ENCODE data around the gene ZSCAN2.
"Not testable (repeated sequence)": the region's sequence is repeated elsewhere in the genome, so short reads cannot be mapped to it uniquely, and the experiment has no call there.

ZSCAN2 gene

DNA sequence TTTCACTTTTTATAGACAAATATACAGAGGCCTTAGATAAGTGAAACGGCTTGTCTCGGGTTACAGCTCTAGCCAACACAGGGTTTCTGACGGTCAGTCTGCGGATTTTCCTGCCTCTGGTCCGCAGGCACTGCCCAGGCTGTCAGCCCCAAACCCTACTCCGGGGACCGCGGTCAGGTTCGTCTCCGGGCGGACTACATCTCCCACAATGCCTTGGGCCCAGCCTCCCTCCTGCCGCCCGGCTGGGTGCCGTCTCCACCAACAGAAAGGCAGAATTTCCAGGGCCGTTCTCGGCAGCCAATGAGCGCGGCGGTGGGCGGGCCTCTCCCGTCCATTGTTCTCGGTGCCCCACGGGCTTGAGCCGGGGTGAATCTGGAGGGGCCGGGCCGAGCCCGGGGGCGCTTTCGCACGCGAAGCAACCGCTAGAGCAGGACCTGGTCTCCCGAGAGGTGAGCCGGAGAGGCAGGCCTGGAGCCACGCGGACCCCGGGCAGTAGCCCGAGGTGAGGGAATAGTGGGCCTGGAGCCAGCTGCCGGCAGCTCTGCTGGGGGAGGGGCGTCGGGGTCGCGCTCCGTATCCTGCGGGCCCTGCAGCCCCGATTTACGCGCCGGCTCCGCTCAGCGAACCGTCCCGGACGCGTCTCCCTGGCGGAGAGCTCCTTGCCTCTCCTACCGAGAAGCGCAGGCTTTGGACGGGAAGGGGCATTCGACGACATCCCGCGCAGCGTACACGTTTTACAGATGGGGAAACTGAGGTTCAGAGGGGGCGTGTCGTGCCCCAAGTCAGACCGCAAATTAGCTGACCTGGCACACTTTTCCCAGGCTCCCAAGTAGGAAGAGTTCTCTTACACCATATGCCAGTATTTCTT is at the start of gene ZSCAN2:
Gene ZSCAN2 (plus strand): TSS at position 323 of the 868 bp plus-strand sequence. CDS start 2,919 bp downstream, outside the sequence.
- ChIA-PET CTCF (interaction anchor here (0.7 to 8.4 kb wide), 10 partner anchors 9 to 461 kb away, joined by 3 to 95 read pairs (median 4); no protein-coding TSS in a partner anchor), POLR2A (interaction anchor here (0.6 to 0.8 kb wide), 2 partner anchors 54 to 209 kb away, joined by 3 to 4 read pairs; partner anchors contain the start of gene WDR73)

GRCh38 chr15:84551624-84552023 is 49.2 kb upstream of the ZSCAN2 start:
- DNase-seq (ENCODE audit: low read depth, low spot score), result not testable (repeated sequence)
- CTCF ChIA-PET, result interaction anchor here (0.9 kb wide), 1 partner anchor 36 kb away, joined by 3 read pairs; no protein-coding TSS in a partner anchor

More for the DNA sequence above, at the start of gene ZSCAN2:
- TF ChIP-seq, protein P1, sequence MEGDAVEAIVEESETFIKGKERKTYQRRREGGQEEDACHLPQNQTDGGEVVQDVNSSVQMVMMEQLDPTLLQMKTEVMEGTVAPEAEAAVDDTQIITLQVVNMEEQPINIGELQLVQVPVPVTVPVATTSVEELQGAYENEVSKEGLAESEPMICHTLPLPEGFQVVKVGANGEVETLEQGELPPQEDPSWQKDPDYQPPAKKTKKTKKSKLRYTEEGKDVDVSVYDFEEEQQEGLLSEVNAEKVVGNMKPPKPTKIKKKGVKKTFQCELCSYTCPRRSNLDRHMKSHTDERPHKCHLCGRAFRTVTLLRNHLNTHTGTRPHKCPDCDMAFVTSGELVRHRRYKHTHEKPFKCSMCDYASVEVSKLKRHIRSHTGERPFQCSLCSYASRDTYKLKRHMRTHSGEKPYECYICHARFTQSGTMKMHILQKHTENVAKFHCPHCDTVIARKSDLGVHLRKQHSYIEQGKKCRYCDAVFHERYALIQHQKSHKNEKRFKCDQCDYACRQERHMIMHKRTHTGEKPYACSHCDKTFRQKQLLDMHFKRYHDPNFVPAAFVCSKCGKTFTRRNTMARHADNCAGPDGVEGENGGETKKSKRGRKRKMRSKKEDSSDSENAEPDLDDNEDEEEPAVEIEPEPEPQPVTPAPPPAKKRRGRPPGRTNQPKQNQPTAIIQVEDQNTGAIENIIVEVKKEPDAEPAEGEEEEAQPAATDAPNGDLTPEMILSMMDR (IDR thresholded peaks at IDR 0.05; ENCODE audit: insufficient read depth, low read length, missing control alignments), result no peak
- peak; percentile 38 for DNase-seq (ENCODE audit: low read depth, low spot score)
- peak within 1 kb of the TSS; percentile 97 for H3K4me3 ChIP-seq (ENCODE audit: low read depth, low read length)

DNA sequence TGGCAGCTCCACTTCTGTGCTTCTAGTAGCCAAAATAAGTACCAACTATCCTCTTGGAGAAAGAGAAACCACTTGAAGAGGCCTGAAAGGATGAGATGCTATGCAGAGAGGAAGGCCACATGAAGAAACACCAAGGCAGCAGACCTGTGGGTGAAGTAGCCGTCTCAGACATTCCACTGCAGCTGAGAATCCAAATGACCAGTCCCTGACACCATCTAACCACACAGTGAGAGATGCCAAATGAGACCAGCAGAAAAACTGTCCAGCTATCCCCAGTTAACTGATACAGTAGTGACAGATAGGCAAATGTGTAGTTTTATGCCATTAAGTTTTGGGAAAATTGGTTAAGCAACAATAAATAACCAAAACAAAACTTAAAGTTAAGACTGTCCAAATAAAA is 47.9 kb upstream of the ZSCAN2 start:
- TF ChIP-seq, protein P1 (IDR thresholded peaks at IDR 0.05; ENCODE audit: insufficient read depth, low read length, missing control alignments), result no peak
- CTCF ChIA-PET, result interaction anchor here (0.8 kb wide), 1 partner anchor 46 kb away, joined by 3 read pairs; no protein-coding TSS in a partner anchor
- POLR2A ChIA-PET, result no interaction called here
- no peak for DNase-seq (ENCODE audit: low read depth, low spot score)
- no peak overlapping the region for H3K4me3 ChIP-seq (ENCODE audit: low read depth, low read length)

More at GRCh38 chr15:84551624-84552023, 49.2 kb upstream of the ZSCAN2 start:
- POLR2A ChIA-PET; H3K4me3 ChIP-seq (ENCODE audit: low read depth, low read length): not testable (repeated sequence)

DNA sequence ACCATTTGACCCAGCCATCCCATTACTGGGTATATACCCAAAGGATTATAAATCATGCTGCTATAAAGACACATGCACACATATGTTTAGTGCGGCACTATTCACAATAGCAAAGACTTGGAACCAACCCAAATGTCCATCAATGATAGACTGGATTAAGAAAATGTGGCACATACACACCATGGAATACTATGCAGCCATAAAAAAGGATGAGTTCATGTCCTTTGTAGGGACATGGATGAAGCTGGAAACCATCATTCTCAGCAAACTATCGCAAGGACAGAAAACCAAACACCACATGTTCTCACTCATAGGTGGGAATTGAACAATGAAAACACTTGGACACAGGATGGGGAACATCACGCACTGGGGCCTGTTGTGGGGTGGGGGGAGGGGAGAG is 44.1 kb upstream of the ZSCAN2 start:
- DNase-seq (ENCODE audit: low read depth, low spot score); CTCF ChIA-PET; POLR2A ChIA-PET; H3K4me3 ChIP-seq (ENCODE audit: low read depth, low read length): not testable (repeated sequence)

GRCh38 chr15:84568021-84568420 is 32.8 kb upstream of the ZSCAN2 start:
- H3K4me3 ChIP-seq (ENCODE audit: low read depth, low read length); CTCF ChIA-PET; POLR2A ChIA-PET; DNase-seq (ENCODE audit: low read depth, low spot score): not testable (repeated sequence)

DNA sequence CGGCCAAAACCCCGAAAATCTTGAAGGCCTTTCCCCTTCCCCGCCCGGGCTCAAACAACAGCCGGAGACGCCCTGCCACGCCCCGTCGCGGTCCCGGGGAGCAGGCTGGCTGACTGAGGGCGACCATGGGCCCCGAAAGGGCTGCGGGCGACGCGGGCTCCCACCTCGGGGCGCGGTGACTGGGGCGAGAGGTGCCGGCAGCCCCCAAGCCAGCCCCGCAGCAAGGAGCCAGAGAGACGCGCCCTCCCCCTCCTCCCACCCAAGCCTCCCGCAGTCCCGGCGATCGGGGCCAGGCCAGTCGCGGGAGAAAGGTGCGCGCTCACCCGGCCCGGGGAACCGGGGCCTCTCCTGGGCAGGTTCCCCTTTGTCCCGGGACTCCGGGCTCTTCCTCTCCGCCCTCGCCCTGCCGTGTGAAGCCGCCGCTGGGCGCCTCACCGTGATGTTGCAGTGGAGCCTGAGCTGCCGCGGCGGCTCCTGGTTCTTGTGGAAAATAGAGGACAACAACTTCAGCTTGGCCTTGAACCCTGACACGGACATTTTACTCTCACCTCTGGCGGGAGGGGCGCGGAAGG is 30.6 kb upstream of the ZSCAN2 start:
- CTCF ChIA-PET, result interaction anchor here (0.9 to 3.6 kb wide), 14 partner anchors 9 to 770 kb away, joined by 3 to 32 read pairs (median 6); partner anchors contain the start of gene ZSCAN2
- TF ChIP-seq, protein P1 (IDR thresholded peaks at IDR 0.05; ENCODE audit: insufficient read depth, low read length, missing control alignments), result no peak
- POLR2A ChIA-PET, result interaction anchor here (0.6 kb wide), 1 partner anchor 506 kb away, joined by 4 read pairs; no protein-coding TSS in a partner anchor
- DNase-seq (ENCODE audit: low read depth, low spot score), result no peak
- peak overlapping the region; percentile 73 for H3K4me3 ChIP-seq (ENCODE audit: low read depth, low read length)

DNA sequence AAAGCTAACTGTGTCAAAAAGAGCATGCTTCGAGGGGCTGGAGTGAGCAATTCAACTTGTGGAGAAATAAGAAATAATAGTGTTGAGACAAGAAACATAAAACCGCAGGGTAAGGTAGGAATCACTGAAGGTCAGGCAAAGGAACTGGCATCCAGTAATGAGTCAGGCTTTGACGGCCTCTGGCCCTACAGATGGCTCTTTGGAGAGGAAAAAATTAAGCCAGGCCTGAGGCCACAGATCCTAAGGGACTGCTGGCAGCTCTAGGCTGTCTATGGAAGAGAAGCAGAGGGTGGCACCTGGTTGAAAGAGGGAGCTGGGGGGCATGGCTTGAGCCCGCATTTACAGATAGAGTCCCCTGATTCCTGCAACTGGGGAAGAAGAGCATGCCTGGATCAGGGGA is 28.6 kb upstream of the ZSCAN2 start:
- TF ChIP-seq, protein P1 (IDR thresholded peaks at IDR 0.05; ENCODE audit: insufficient read depth, low read length, missing control alignments), result no peak
- no peak for DNase-seq (ENCODE audit: low read depth, low spot score)
- no peak overlapping the region for H3K4me3 ChIP-seq (ENCODE audit: low read depth, low read length)
- ChIA-PET POLR2A (no interaction called here), CTCF (interaction anchor here (0.8 to 3.6 kb wide), 12 partner anchors 9 to 400 kb away, joined by 3 to 32 read pairs (median 5); partner anchors contain the start of gene ZSCAN2)

Data from AG04449 (cell line).